Measurements from ENCODE around the gene RNF10. TPM values are rescaled to one million over a fixed set of nuclear protein-coding genes. Genes with fewer than 3 reads are reported as not detected.
A peak's percentile ranks its signal among the peaks of the same experiment; 100 is the strongest.
"Not testable (repeated sequence)": the region's sequence is repeated elsewhere in the genome, so short reads cannot be mapped to it uniquely, and the experiment has no call there.

Gene RNF10
- total RNA-seq, 1 donor from 2014 or later, result 177 TPM

- H3K27me3 Mint-ChIP-seq (ENCODE audit: unreplicated experiment), result peaks cover 8% of the 10 kb centered on the region
- TF ChIP-seq CTCF (IDR thresholded peaks at IDR 0.05), result no peak
- peak; percentile 86 for DNase-seq (ENCODE audit: extremely low spot score, unreplicated experiment)
Measured at GRCh38 chr12:120598674-120599463, 64.7 kb downstream of the RNF10 start.

GRCh38 chr12:120599672-120600552 lies 65.8 kb downstream of the RNF10 start:
- no peaks in the 10 kb centered on the region for H3K36me3 Mint-ChIP-seq (ENCODE audit: unreplicated experiment)

More at GRCh38 chr12:120598674-120599463, 64.7 kb downstream of the RNF10 start:
- H3K36me3 Mint-ChIP-seq (ENCODE audit: unreplicated experiment), result no peaks in the 10 kb centered on the region
- H3K9me3 Mint-ChIP-seq (ENCODE audit: unreplicated experiment), result no peaks in the 10 kb centered on the region
- peaks cover 14% of the 10 kb centered on the region for H3K4me1 Mint-ChIP-seq (ENCODE audit: unreplicated experiment)
- H3K27ac Mint-ChIP-seq (ENCODE audit: unreplicated experiment), result no peak overlapping the region
- H3K4me3 Mint-ChIP-seq (ENCODE audit: unreplicated experiment), result no peak overlapping the region

GRCh38 chr12:120602416-120602815 lies 68.3 kb downstream of the RNF10 start:
- not testable (repeated sequence) for H3K27me3 Mint-ChIP-seq (ENCODE audit: unreplicated experiment); H3K36me3 Mint-ChIP-seq (ENCODE audit: unreplicated experiment)

More at GRCh38 chr12:120599672-120600552, 65.8 kb downstream of the RNF10 start:
- Mint-ChIP-seq H3K4me1 (ENCODE audit: unreplicated experiment) (peaks cover 14% of the 10 kb centered on the region), H3K4me3 (ENCODE audit: unreplicated experiment) (no peak overlapping the region), H3K27me3 (ENCODE audit: unreplicated experiment) (peaks cover 2% of the 10 kb centered on the region), H3K9me3 (ENCODE audit: unreplicated experiment) (no peaks in the 10 kb centered on the region), H3K27ac (ENCODE audit: unreplicated experiment) (no peak overlapping the region)
- TF ChIP-seq CTCF (IDR thresholded peaks at IDR 0.05), result no peak
- DNase-seq (ENCODE audit: extremely low spot score, unreplicated experiment), result no peak

GRCh38 chr12:120610560-120610959 lies 76.4 kb downstream of the RNF10 start:
- no peak for TF ChIP-seq CTCF (IDR thresholded peaks at IDR 0.05)
- Mint-ChIP-seq H3K4me3 (ENCODE audit: unreplicated experiment) (no peak overlapping the region), H3K27me3 (ENCODE audit: unreplicated experiment) (peaks cover 62% of the 10 kb centered on the region), H3K4me1 (ENCODE audit: unreplicated experiment) (no peaks in the 10 kb centered on the region), H3K9me3 (ENCODE audit: unreplicated experiment) (no peaks in the 10 kb centered on the region), H3K36me3 (ENCODE audit: unreplicated experiment) (no peaks in the 10 kb centered on the region), H3K27ac (ENCODE audit: unreplicated experiment) (no peak overlapping the region)
- DNase-seq (ENCODE audit: extremely low spot score, unreplicated experiment), result no peak

More at GRCh38 chr12:120602416-120602815, 68.3 kb downstream of the RNF10 start:
- H3K4me1 Mint-ChIP-seq (ENCODE audit: unreplicated experiment), result peaks cover 13% of the 10 kb centered on the region
- H3K4me3 Mint-ChIP-seq (ENCODE audit: unreplicated experiment); H3K27ac Mint-ChIP-seq (ENCODE audit: unreplicated experiment); H3K9me3 Mint-ChIP-seq (ENCODE audit: unreplicated experiment); DNase-seq (ENCODE audit: extremely low spot score, unreplicated experiment): not testable (repeated sequence)

GRCh38 chr12:120611534-120611933 lies 77.4 kb downstream of the RNF10 start:
- not testable (repeated sequence) for H3K9me3 Mint-ChIP-seq (ENCODE audit: unreplicated experiment); DNase-seq (ENCODE audit: extremely low spot score, unreplicated experiment); H3K4me1 Mint-ChIP-seq (ENCODE audit: unreplicated experiment); H3K36me3 Mint-ChIP-seq (ENCODE audit: unreplicated experiment); H3K27ac Mint-ChIP-seq (ENCODE audit: unreplicated experiment); H3K4me3 Mint-ChIP-seq (ENCODE audit: unreplicated experiment)
- H3K27me3 Mint-ChIP-seq (ENCODE audit: unreplicated experiment), result peaks cover 62% of the 10 kb centered on the region

- no peaks in the 10 kb centered on the region for H3K4me1 Mint-ChIP-seq (ENCODE audit: unreplicated experiment)
- no peak for DNase-seq (ENCODE audit: extremely low spot score, unreplicated experiment)
- H3K9me3 Mint-ChIP-seq (ENCODE audit: unreplicated experiment), result no peaks in the 10 kb centered on the region
- no peak for TF ChIP-seq CTCF (IDR thresholded peaks at IDR 0.05)
- H3K4me3 Mint-ChIP-seq (ENCODE audit: unreplicated experiment), result no peak overlapping the region
- H3K36me3 Mint-ChIP-seq (ENCODE audit: unreplicated experiment), result no peaks in the 10 kb centered on the region
- no peak overlapping the region for H3K27ac Mint-ChIP-seq (ENCODE audit: unreplicated experiment)
- H3K27me3 Mint-ChIP-seq (ENCODE audit: unreplicated experiment), result peaks cover 66% of the 10 kb centered on the region
Measured at GRCh38 chr12:120614848-120615247, 80.7 kb downstream of the RNF10 start.

- not testable (repeated sequence) for H3K27ac Mint-ChIP-seq (ENCODE audit: unreplicated experiment); H3K36me3 Mint-ChIP-seq (ENCODE audit: unreplicated experiment); DNase-seq (ENCODE audit: extremely low spot score, unreplicated experiment); H3K4me3 Mint-ChIP-seq (ENCODE audit: unreplicated experiment); H3K4me1 Mint-ChIP-seq (ENCODE audit: unreplicated experiment); H3K9me3 Mint-ChIP-seq (ENCODE audit: unreplicated experiment)
- peaks cover 59% of the 10 kb centered on the region for H3K27me3 Mint-ChIP-seq (ENCODE audit: unreplicated experiment)
Measured at GRCh38 chr12:120617193-120617592, 83.0 kb downstream of the RNF10 start.

- H3K27me3 Mint-ChIP-seq (ENCODE audit: unreplicated experiment), result peaks cover 61% of the 10 kb centered on the region
- not testable (repeated sequence) for H3K36me3 Mint-ChIP-seq (ENCODE audit: unreplicated experiment); H3K4me3 Mint-ChIP-seq (ENCODE audit: unreplicated experiment); H3K4me1 Mint-ChIP-seq (ENCODE audit: unreplicated experiment); DNase-seq (ENCODE audit: extremely low spot score, unreplicated experiment); H3K27ac Mint-ChIP-seq (ENCODE audit: unreplicated experiment); H3K9me3 Mint-ChIP-seq (ENCODE audit: unreplicated experiment)
Measured at GRCh38 chr12:120617767-120618166, 83.6 kb downstream of the RNF10 start.
